GM21786 (cell line): Measurements from ENCODE around the gene TCN1.
A peak's percentile ranks its signal among the peaks of the same experiment; 100 is the strongest.

Source experiments
- ATAC-seq: cut with Tn5 transposase; IDR thresholded peaks from one replicate; pipeline ENCODE4 v1.9.1; 2021; ENCODE audit not compliant: unreplicated experiment

TCN1 gene

DNA sequence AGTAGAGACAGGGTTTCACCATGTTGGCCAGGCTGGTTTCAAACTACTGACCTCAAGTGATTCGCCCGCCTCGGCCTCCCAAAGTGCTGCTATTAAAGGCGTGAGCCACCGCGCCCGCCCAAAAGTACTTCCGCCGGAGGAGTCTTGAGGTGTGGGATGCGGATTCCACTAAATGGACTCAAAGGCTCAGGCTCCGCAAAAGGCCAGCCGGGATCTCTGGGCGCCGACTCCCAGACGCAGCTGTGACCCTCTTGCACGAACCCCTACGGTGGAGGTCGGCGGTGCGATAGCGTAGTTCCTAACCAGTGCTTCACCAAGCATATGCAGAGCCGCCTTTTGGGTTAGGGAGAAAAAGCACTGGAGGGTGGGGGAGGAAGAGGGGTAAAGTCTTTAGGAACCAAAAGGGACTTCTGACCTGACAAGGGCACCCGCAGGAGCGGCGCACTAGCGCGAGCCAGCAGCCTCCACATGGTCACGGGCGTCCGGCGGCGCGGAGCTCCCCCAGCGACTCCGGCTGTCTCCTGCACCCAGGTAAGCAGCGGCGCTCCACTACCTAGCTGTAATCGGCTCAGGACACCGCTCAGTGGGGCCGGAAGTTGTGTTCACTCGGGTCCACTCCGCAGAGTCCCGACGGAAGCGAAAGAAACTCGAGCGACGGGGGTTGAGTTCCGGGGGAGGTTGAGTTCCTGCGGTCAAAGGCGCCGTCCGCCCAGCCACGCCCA lies 55.9 kb downstream of the TCN1 start, which contains the start of gene MRPL16:
TSS of gene MRPL16 (minus strand) at position 590 of the 722 bp plus-strand sequence. CDS start at position 470, 120 bp downstream.
- ATAC-seq, result peak; percentile 94

GRCh38 chr11:59807047-59807610 lies 59.2 kb downstream of the TCN1 start:
- no peak for ATAC-seq

GRCh38 chr11:59804061-59804460 lies 62.2 kb downstream of the TCN1 start:
- ATAC-seq, result no peak
